HG03280 (cell line): ENCODE results near the gene ALG11.
"Not testable (repeated sequence)": the region's sequence is repeated elsewhere in the genome, so short reads cannot be mapped to it uniquely, and the experiment has no call there.

Experiments
- ATAC-seq: cut with Tn5 transposase; IDR thresholded peaks from one replicate; pipeline ENCODE4 v1.9.1; 2021; ENCODE audit warnings: mild to moderate bottlenecking, moderate library complexity; ENCODE audit not compliant: unreplicated experiment

The ALG11 gene, protein sequence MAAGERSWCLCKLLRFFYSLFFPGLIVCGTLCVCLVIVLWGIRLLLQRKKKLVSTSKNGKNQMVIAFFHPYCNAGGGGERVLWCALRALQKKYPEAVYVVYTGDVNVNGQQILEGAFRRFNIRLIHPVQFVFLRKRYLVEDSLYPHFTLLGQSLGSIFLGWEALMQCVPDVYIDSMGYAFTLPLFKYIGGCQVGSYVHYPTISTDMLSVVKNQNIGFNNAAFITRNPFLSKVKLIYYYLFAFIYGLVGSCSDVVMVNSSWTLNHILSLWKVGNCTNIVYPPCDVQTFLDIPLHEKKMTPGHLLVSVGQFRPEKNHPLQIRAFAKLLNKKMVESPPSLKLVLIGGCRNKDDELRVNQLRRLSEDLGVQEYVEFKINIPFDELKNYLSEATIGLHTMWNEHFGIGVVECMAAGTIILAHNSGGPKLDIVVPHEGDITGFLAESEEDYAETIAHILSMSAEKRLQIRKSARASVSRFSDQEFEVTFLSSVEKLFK

DNA sequence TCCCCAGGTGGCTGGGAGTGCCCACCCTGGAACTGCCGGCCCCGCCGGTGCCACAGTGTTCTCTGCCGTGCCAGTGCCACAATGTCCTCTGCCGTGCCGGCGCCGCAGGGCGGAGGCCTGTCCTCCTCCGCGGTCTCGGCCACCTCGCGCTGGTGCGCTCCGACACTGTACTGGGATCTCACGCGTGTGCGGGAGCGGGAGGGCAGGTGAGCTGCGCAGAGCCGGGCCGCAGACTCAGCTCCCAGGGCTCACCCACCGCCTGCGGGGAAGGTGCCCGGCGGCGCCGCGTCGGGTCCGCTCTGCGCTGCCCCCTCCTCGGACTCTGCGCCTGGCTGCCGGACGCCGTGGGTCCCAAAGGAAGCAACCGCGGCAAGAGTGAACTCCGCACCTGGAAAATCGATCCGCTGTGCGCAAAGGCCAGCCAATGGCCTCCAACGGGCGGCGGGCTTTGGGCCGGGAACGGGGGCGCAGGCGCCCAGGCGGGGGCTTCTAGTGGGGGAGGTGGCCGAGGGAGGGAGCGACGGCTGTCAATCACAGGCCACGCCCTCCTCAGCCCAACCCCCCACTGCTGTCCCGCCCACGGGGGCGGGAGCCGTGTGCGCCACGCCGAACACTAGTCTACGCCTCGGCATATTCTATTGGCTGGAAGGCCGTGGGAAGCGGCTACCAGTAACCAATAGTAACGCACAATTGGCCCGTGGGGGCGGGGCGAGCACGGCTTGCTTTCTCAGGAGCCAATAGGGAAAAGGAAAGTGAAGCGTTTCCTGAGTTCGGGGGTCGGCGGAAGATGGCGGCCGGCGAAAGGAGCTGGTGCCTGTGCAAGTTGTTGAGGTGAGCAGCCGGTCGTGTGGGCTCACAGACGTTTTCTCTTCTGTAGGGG, at the start of gene ALG11:
Gene ALG11 (plus strand): TSS at position 767 of the 880 bp plus-strand sequence. CDS start 21 bp downstream, at position 788.
- peak; percentile 100 for ATAC-seq

DNA sequence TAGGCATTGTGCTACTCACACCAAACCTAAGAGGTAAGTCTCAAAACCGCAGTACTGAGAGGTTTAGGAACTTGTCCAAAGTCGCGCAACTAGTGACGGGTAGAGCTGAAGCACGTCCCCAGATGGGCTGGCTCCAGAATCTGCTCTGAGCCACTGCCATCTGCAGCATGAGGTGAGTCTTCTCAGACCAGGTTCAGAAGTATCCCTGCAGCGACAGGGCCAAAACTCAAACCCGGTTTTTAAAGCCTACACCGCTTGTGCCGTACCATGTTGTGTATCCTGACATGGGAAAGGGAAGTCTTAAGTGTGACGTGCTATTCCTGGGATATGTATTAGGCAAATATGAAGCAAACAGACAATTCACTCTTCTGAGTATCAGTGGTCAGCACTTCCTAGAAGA, 46.0 kb upstream of the ALG11 start:
- ATAC-seq, result no peak

DNA sequence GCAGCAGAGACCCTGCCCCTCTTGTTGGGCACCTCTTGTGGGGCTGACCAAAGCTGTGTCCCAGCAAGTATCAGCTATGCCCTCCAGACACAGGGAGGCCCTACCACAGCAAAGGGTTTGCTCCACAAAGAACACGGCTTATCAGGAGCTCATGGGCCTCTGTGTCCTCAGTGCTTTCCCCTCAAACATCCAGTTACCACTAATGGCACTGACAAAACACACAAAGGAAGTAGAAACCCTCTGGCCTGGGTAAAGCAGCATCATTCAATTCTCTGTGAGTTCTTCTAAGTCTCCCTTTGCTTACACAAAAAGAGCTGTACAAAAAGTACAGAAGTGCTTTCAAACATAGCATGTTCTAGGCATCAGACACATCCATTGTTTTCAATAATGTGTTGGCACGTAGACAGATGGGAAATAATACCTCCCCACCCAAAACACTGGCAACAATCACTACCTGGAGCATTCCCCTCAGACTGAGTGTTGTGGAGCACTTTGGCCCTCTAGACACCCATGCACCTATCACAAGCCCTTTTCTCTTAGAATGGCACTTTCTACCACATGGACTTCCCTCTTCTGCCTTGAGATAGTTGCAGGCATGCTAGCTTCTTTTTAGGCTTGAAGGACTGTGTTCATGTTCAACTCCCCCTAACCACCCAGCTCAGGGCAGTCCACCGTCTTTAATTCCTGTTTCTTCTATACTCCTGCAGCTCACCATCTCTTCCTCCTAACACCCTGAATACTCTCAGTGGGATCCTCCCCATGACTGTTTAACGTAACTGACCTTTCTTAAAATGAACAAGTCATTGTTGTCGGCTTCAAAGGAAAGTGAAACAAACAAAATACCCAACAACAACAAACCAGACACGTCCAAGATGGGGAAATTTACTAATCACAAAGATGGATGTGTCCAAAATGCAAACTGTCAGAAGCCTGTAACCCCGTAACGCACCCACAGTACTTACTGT, 44.4 kb upstream of the ALG11 start:
- no peak for ATAC-seq

DNA sequence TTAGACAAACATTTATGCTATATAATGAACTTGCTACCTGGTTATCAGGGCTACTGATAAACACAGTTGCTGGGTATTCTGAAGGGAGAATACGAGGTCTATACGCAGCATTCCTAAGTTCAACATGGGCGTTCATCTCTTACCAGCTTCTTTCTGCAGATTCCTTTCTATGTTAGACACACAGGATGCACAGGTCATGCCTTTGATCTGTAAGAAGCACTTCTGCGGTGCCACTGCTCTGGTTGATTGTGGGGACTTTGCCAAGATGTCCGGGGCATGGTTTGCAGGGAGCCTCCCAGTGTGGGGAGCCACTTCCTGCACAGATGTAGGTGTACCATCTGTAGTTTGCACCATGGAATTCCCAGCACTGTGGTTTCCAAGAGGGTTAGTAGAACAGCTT, 41.8 kb upstream of the ALG11 start:
- ATAC-seq, result no peak

DNA sequence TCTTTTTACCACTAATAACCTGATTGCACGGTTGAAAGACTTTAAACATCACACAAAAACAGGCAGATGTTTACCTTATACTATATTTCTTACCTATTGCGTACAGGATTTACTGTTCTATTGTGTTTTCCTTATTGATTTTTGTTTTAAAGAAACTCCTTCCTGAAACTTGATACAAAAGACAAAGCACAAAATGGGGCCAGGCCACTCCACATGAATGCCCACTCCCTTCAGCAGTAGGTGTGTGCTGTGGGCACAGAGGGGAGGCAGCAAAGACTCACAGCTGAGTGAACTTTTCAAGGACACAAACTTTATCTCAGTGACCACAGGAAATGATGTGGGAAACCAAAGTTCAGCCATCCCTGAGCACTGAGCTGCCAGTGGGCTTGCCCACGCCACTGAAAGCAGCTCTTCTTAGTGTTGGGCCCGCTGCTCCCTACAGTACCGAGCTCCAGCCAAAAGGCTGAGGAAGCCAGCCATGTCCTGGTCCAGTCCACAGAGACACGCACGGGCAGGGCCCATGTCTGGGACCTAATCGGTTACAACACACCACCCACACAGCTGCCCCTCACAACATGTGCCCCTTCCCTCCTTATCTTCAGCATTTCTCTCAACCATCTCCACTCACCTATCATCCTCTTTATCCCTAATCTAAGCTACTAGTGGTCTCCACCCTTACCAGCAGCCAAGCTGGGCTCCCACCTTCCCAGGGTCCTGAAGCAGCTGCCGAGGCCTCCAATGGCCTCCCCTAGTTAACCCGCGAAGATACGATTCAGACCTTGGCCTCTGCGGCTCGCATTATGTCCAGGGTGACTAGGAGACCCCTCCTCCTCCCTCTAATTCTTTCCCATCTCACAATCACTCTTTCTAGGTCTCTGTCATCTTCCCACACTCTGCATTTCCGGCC, 40.4 kb upstream of the ALG11 start:
- no peak for ATAC-seq

DNA sequence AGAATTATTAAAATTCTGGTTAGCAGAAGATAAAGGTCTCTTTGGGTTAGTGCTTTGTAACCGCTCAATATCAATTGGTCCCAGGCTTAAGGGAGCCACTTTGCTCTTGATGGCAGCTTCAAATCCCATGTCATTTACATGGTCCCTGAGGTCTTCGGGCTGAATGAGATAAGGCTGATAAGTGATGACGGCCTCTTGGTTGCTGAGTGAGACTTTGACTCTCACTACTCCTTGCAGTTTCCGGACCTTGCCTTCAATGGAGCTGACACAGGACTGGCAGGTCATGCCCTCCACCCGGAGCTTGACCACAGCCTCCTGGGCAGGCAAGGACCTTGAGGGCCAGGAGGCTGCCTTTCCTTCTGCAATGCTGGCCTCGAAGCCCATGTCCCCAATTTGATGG, 37.7 kb upstream of the ALG11 start:
- ATAC-seq, result no peak

DNA sequence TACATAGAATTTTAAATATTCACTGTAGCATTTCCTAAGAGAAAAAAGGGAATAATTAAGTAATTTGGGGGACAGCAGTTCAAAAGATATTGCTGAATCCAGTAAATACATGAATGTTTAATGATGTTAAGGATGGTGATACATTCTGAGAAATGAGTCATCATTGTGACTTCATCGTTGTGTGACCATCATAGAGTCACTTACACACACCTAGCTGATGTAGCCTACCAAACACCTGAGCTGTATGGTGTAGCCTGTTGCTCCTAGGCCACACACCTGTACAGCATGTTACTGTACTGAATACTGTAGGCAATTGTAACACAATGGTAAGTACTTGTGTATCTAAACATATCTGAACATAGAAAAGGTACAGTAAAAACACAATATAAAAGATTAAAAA, 35.8 kb upstream of the ALG11 start:
- no peak for ATAC-seq

DNA sequence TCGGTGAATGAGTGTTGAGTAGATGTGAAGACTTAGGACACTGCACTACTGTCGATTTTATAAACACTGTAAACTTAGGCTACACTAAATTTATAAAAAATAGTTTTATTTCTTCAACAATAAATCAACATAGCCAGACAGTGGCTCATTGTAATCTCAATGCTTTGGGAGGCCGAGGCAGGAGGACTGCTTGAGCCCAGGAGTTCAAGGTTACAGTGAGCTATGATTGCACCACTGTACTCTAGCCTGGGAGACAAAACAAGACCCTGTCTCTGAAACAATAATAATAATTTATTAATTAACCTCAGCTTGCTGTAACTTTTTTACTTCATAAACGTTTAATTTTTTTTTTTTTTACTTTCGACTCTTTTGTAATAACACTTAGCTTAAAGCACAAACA, 35.3 kb upstream of the ALG11 start:
- ATAC-seq, result no peak

DNA sequence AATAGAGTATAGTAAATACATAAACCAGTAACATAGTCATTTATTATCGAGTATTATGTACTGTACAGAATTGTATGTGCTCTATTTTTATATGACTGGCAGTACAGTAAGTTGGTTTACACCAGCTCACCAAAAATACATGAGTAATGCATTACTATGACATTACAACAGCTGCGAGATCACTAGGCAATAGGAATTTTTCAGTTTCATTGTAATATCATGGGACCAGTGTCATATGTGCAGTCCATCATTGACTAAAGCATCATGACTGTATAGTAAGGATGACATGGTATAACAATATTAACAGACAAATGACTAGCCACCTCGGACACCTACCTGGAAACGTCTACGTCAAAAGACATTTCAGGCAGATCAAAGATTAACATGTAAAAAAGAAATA, 34.6 kb upstream of the ALG11 start:
- ATAC-seq, result no peak

DNA sequence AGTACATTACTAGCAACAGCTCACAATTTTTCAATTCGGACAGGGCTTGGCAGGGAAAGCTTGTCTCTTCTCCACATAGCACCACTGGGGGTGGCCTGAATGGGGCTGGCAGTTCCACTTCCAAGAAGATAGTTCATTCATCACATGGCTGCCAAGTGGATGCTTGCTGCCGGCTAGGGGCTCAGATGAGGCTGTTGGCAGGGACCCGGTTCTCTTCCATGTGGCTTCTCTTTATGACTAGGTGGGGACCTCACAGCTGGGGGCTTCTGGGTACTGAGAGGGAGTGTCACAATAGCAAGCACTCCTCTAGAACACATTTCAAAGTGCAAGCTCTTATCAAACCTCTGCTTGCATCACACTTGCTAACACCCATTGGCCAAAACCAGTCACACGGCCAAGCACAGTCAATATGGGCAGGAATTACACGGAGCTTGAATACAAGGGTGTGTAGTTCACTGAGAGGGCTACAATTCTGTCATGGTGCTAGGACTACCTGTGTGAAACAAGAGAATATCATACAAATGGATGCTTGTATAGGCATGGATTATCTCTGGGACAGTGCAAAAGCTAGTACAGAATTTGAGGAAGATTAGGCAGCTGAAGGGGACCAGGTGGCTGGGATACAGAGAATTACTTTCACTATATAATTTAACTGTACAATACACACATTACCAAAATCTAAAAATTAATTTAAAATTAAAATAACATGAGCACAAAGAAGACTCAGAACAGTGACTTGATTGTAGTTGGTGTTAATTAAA, 33.2 kb upstream of the ALG11 start:
- ATAC-seq, result no peak

DNA sequence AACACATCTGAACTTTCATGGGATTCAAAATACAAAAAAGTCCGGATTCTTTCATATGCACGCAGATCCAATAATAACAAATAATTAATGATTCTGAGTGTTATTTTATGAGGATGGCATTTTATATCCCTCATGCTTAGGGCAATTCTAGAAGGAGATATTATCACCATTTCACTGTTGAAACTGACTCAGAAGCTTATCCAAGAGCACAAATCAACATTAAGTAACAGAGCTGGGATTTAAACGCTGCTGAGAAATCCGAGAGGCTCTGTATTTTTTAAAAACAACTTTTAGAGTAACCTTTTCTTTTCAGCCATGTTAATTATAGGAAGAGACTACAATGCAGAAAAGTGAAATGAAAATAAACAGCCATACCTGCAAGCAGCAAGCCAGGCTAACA, 31.3 kb upstream of the ALG11 start:
- no peak for ATAC-seq

DNA sequence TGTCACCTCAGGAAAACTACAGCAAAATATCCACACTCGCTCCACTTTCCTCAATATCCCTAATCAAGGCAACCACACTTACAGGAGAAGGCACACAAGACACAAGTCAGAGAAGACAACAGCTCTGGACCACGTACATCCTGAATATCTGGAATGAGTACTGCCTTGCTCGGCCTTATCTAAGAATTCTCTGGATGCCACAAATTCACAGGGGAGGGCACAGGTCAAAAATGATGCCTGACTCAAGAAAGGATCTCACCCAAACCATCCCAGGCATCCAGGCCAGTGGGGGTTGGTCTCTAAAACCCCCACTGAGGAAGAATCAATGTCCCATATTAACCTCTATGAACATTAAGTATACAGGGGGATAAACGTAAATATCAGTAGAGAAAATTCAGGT, 30.8 kb upstream of the ALG11 start:
- no peak for ATAC-seq

DNA sequence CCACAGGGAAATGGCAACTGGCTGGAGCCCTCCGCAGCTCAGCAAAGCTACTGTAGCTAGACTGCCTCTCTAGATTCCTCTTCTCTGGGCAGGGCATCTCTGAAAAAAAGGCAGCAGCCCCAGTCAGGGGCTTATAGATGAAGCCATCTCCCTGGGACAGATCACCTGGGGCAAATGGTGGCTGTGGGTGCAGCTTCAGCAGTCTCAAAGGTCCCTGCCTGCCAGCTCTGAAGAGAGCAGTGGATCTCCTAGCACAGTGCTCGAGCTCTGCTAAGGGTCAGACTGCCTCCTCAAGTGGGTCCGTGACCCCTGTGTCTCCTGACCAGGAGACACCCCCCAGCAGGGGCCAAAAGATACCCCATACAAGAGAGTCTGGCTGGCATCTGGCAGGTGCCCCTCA, 28.9 kb upstream of the ALG11 start:
- ATAC-seq, result not testable (repeated sequence)

DNA sequence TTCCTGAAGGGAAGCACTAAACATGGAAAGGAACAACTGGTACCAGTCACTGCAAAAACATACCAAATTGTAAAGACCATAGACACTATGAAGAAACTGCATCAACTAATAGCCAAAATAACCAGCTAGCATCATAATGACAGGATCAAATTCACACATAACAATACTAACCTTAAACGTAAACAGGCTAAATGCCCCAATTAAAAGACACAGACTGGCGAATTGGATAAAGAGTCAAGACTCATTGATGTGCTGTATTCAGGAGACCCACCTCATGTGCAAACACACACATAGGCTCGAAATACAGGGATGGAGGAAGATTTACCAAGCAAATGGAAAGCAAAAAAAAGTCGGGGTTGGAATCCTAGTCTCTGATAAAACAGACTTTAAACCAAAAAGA, 27.3 kb upstream of the ALG11 start:
- not testable (repeated sequence) for ATAC-seq

DNA sequence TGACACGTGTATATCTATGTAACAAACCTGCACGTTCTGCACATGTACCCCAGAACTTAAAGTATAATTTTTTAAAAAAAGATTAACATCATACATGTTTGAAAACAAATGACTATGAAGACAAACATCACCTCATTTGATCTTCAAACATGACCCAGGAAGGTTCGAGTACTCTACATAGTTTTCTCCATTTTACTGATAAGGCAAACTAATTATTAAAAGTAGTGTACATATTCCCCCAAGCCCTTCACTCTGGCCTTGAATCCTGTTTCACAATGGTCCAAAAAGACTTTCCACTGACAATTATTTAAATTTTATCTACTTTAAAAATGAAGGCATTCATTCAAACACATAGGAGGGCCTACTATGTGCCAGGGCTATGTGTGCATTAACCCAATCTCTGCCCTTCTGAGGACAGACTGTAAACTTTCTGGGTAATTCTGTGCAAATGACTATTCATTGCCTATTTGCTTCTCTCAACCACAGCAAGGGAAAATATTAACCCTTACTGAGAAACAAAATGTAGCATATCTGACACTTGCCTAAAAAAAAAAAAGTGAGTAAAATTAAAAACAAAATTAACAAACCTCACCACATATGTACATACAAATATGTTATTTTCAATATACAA, 23.1 kb upstream of the ALG11 start:
- no peak for ATAC-seq

DNA sequence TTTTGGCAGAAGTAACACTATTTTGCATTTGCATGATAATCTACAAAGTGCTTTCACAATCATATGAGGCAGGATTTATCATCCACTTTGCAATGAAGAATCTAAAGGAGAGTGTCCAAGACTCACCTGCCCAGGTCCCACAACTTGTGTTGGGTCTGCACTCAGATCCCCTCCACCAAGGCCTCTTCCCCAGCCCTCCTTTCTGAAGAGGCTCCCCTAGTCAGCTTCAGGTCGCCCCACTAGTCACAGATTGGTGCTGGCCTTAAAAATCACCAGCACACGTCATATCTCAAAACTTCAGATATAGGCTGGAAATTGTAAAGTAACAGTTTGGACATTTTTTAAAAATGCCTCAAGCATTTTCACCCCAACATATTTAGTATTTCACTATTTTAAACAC, 18.5 kb upstream of the ALG11 start:
- no peak for ATAC-seq

DNA sequence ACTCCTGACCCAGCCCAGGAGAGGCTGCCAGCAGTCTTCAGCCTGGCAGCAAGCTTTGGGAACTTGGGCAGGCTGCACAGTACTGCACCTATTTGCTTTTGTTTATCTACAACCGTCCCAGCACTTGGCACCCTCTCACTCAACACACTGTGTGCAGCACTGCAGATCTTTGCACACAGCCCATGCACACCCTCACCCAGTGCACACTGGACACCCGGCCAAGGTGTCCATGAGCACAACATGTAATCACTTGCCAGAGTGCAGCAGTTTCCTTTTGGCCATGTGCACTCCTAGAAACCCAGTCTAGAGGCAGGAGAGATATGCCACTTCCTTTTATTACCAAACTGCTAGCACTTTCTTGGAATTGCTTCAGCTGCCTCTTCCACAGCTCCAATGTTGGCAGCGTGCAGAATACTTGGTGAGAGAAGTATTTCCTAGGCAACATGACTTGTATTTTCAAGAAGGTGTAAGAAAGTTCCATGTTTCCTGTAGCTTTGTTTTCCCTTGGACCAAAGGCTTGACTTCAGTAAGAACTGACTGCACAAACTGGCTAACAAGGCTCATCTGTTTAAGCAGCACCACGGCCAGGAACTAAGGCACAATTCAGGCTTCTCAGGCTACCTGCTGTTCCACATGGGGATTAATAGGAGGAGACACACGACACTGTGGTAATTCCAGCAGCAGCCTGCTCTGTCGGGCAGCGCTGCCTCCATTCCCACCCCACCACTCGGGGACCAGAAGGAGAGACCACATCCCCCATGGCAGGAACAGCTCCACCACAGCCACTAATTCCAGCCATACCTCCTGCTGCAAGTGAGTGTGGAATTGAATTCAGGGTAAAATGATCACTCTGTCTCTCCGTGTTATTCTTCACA, 16.3 kb upstream of the ALG11 start:
- no peak for ATAC-seq

DNA sequence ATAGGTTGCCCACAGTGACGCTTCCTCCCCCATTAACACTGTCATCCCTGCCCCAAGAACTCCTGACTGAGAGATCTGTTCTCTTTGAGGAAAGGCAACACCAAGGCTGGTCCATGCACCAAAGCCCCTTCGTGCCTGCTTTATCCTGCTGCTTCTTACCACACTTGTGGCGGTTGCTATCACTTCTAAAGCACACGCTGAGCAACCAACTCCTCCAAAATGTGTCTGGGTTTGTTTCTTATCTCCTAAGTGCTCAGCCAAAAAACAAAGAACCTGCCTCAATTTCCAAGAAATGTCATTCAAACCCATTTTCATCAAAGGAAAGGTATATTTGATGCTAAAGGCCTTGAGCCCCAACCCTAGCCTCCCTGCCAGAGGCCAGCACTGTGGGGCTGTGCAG, 15.6 kb upstream of the ALG11 start:
- ATAC-seq, result no peak
